ENCODE data around the gene HSPA9.

HSPA9 gene

GRCh38 chr5:138605254-138605972 lies 30.2 kb upstream of the HSPA9 start:
- H3K4ac ChIP-seq (ENCODE audit: low read depth, low read length): no peak overlapping the region
- no peaks in the 10 kb centered on the region for H3K36me3 ChIP-seq (ENCODE audit: control insufficient read depth, insufficient read depth, low read length)
- H3K4me2 ChIP-seq (ENCODE audit: low read length): no peak overlapping the region
- WGBS (ENCODE audit: extremely low coverage, insufficient coverage, low lambda C conversion rate): no CpG with 5 or more reads among the region's 2 CpGs
- no peak overlapping the region for H3K23ac ChIP-seq (ENCODE audit: low read length)
- H3K27me3 ChIP-seq (ENCODE audit: insufficient read depth, low read length, poor library complexity): no peaks in the 10 kb centered on the region
- no peak overlapping the region for H2BK120ac ChIP-seq (ENCODE audit: low read depth, low read length)
- no peak for DNase-seq
- H3K79me1 ChIP-seq (ENCODE audit: low read length): no peaks in the 10 kb centered on the region
- H4K5ac ChIP-seq (ENCODE audit: low read length): no peak overlapping the region
- no peaks in the 10 kb centered on the region for H3K79me2 ChIP-seq (ENCODE audit: control insufficient read depth, insufficient read depth, low read length)
- no peak overlapping the region for H3K27ac ChIP-seq (ENCODE audit: low read depth, low read length)
- no peak overlapping the region for H3K56ac ChIP-seq (ENCODE audit: low read length)
- no peak overlapping the region for H4K8ac ChIP-seq (ENCODE audit: low read depth, low read length)
- H3K18ac ChIP-seq (ENCODE audit: low read length): no peak overlapping the region
- no peak overlapping the region for H2BK15ac ChIP-seq (replicated peaks; ENCODE audit: low read depth)
- no peak overlapping the region for H3K9ac ChIP-seq (ENCODE audit: low read length)
- H3K4me1 ChIP-seq (ENCODE audit: control insufficient read depth, low read depth, low read length): no peaks in the 10 kb centered on the region
- no peak overlapping the region for H2AK5ac ChIP-seq (ENCODE audit: low read length)
- H3K4me3 ChIP-seq (ENCODE audit: low read length): no peak overlapping the region
- no peak overlapping the region for H2BK5ac ChIP-seq (ENCODE audit: low read length)

GRCh38 chr5:138604176-138604785 lies 29.1 kb upstream of the HSPA9 start:
- Histone ChIP-seq H3K18ac (ENCODE audit: low read length) (no peak overlapping the region), H2BK120ac (ENCODE audit: low read depth, low read length) (no peak overlapping the region), H3K4me2 (ENCODE audit: low read length) (no peak overlapping the region), H3K79me1 (ENCODE audit: low read length) (no peaks in the 10 kb centered on the region), H3K36me3 (ENCODE audit: control insufficient read depth, insufficient read depth, low read length) (no peaks in the 10 kb centered on the region), H3K27ac (ENCODE audit: low read depth, low read length) (no peak overlapping the region), H2AK5ac (ENCODE audit: low read length) (no peak overlapping the region), H4K8ac (ENCODE audit: low read depth, low read length) (no peak overlapping the region), H2BK15ac (replicated peaks; ENCODE audit: low read depth) (no peak overlapping the region), H3K23ac (ENCODE audit: low read length) (no peak overlapping the region), H3K4ac (ENCODE audit: low read depth, low read length) (no peak overlapping the region), H3K9ac (ENCODE audit: low read length) (no peak overlapping the region), H3K4me3 (ENCODE audit: low read length) (no peak overlapping the region), H2BK5ac (ENCODE audit: low read length) (no peak overlapping the region), H3K56ac (ENCODE audit: low read length) (no peak overlapping the region), H3K79me2 (ENCODE audit: control insufficient read depth, insufficient read depth, low read length) (no peaks in the 10 kb centered on the region), H4K5ac (ENCODE audit: low read length) (no peak overlapping the region), H3K27me3 (ENCODE audit: insufficient read depth, low read length, poor library complexity) (no peaks in the 10 kb centered on the region), H3K4me1 (ENCODE audit: control insufficient read depth, low read depth, low read length) (no peaks in the 10 kb centered on the region)
- WGBS (ENCODE audit: extremely low coverage, insufficient coverage, low lambda C conversion rate): no CpG with 5 or more reads among the region's 10 CpGs
- DNase-seq: no peak

GRCh38 chr5:138603249-138603920 lies 28.2 kb upstream of the HSPA9 start:
- H3K36me3 ChIP-seq (ENCODE audit: control insufficient read depth, insufficient read depth, low read length): no peaks in the 10 kb centered on the region
- no peak overlapping the region for H4K8ac ChIP-seq (ENCODE audit: low read depth, low read length)
- no peak overlapping the region for H2BK5ac ChIP-seq (ENCODE audit: low read length)
- no peak overlapping the region for H2BK120ac ChIP-seq (ENCODE audit: low read depth, low read length)
- no peak for DNase-seq
- H3K4ac ChIP-seq (ENCODE audit: low read depth, low read length): no peak overlapping the region
- no peaks in the 10 kb centered on the region for H3K79me1 ChIP-seq (ENCODE audit: low read length)
- H3K4me1 ChIP-seq (ENCODE audit: control insufficient read depth, low read depth, low read length): no peaks in the 10 kb centered on the region
- no peak overlapping the region for H3K4me2 ChIP-seq (ENCODE audit: low read length)
- H3K9ac ChIP-seq (ENCODE audit: low read length): no peak overlapping the region
- no peak overlapping the region for H3K4me3 ChIP-seq (ENCODE audit: low read length)
- H3K23ac ChIP-seq (ENCODE audit: low read length): no peak overlapping the region
- H2AK5ac ChIP-seq (ENCODE audit: low read length): no peak overlapping the region
- no CpG with 5 or more reads among the region's 5 CpGs for WGBS (ENCODE audit: extremely low coverage, insufficient coverage, low lambda C conversion rate)
- H3K79me2 ChIP-seq (ENCODE audit: control insufficient read depth, insufficient read depth, low read length): no peaks in the 10 kb centered on the region
- no peak overlapping the region for H3K27ac ChIP-seq (ENCODE audit: low read depth, low read length)
- H3K18ac ChIP-seq (ENCODE audit: low read length): no peak overlapping the region
- no peak overlapping the region for H4K5ac ChIP-seq (ENCODE audit: low read length)
- H3K27me3 ChIP-seq (ENCODE audit: insufficient read depth, low read length, poor library complexity): no peaks in the 10 kb centered on the region
- H2BK15ac ChIP-seq (replicated peaks; ENCODE audit: low read depth): no peak overlapping the region
- no peak overlapping the region for H3K56ac ChIP-seq (ENCODE audit: low read length)

- H3K79me2 ChIP-seq (ENCODE audit: control insufficient read depth, insufficient read depth, low read length): no peaks in the 10 kb centered on the region
- H3K9ac ChIP-seq (ENCODE audit: low read length): no peak overlapping the region
- no peak overlapping the region for H3K4me3 ChIP-seq (ENCODE audit: low read length)
- H4K5ac ChIP-seq (ENCODE audit: low read length): no peak overlapping the region
- no peak for DNase-seq
- H3K4me2 ChIP-seq (ENCODE audit: low read length): no peak overlapping the region
- H3K79me1 ChIP-seq (ENCODE audit: low read length): no peaks in the 10 kb centered on the region
- H3K27me3 ChIP-seq (ENCODE audit: insufficient read depth, low read length, poor library complexity): no peaks in the 10 kb centered on the region
- no peak overlapping the region for H2BK5ac ChIP-seq (ENCODE audit: low read length)
- H3K27ac ChIP-seq (ENCODE audit: low read depth, low read length): no peak overlapping the region
- no peak overlapping the region for H3K56ac ChIP-seq (ENCODE audit: low read length)
- H3K18ac ChIP-seq (ENCODE audit: low read length): no peak overlapping the region
- WGBS (ENCODE audit: extremely low coverage, insufficient coverage, low lambda C conversion rate): no CpG with 5 or more reads among the region's 6 CpGs
- H2BK15ac ChIP-seq (replicated peaks; ENCODE audit: low read depth): no peak overlapping the region
- no peak overlapping the region for H2BK120ac ChIP-seq (ENCODE audit: low read depth, low read length)
- H3K36me3 ChIP-seq (ENCODE audit: control insufficient read depth, insufficient read depth, low read length): no peaks in the 10 kb centered on the region
- H3K4ac ChIP-seq (ENCODE audit: low read depth, low read length): no peak overlapping the region
- H3K23ac ChIP-seq (ENCODE audit: low read length): no peak overlapping the region
- no peak overlapping the region for H2AK5ac ChIP-seq (ENCODE audit: low read length)
- no peaks in the 10 kb centered on the region for H3K4me1 ChIP-seq (ENCODE audit: control insufficient read depth, low read depth, low read length)
- H4K8ac ChIP-seq (ENCODE audit: low read depth, low read length): no peak overlapping the region
These were observed 27.3 kb upstream of the HSPA9 start for GRCh38 chr5:138602371-138603000.

- no peaks in the 10 kb centered on the region for H3K27me3 ChIP-seq (ENCODE audit: insufficient read depth, low read length, poor library complexity)
- H2AK5ac ChIP-seq (ENCODE audit: low read length): no peak overlapping the region
- H3K4me1 ChIP-seq (ENCODE audit: control insufficient read depth, low read depth, low read length): no peaks in the 10 kb centered on the region
- H2BK120ac ChIP-seq (ENCODE audit: low read depth, low read length): no peak overlapping the region
- no peak overlapping the region for H3K4ac ChIP-seq (ENCODE audit: low read depth, low read length)
- H2BK15ac ChIP-seq (replicated peaks; ENCODE audit: low read depth): no peak overlapping the region
- no peak overlapping the region for H3K9ac ChIP-seq (ENCODE audit: low read length)
- no peak overlapping the region for H3K18ac ChIP-seq (ENCODE audit: low read length)
- H3K56ac ChIP-seq (ENCODE audit: low read length): no peak overlapping the region
- H2BK5ac ChIP-seq (ENCODE audit: low read length): no peak overlapping the region
- no peaks in the 10 kb centered on the region for H3K36me3 ChIP-seq (ENCODE audit: control insufficient read depth, insufficient read depth, low read length)
- DNase-seq: no peak
- no peak overlapping the region for H3K4me2 ChIP-seq (ENCODE audit: low read length)
- H3K79me1 ChIP-seq (ENCODE audit: low read length): no peaks in the 10 kb centered on the region
- WGBS (ENCODE audit: extremely low coverage, insufficient coverage, low lambda C conversion rate): no CpG with 5 or more reads among the region's 3 CpGs
- H3K27ac ChIP-seq (ENCODE audit: low read depth, low read length): no peak overlapping the region
- H3K79me2 ChIP-seq (ENCODE audit: control insufficient read depth, insufficient read depth, low read length): no peaks in the 10 kb centered on the region
- H3K23ac ChIP-seq (ENCODE audit: low read length): no peak overlapping the region
- no peak overlapping the region for H4K8ac ChIP-seq (ENCODE audit: low read depth, low read length)
- H3K4me3 ChIP-seq (ENCODE audit: low read length): no peak overlapping the region
- H4K5ac ChIP-seq (ENCODE audit: low read length): no peak overlapping the region
These were observed 26.2 kb upstream of the HSPA9 start for GRCh38 chr5:138601444-138601843.

Data from mesendoderm (in vitro differentiated cells).